Smooth muscle cell (in vitro differentiated cells): ENCODE measurements around the gene GMCL2. TPM values are rescaled to one million over a fixed set of nuclear protein-coding genes. Genes with fewer than 3 reads are reported as not detected.

Experiments
- DNase-seq: peaks from one replicate; lab custom pipeline; 2025; ENCODE audit not compliant: unreplicated experiment; lab: John Stamatoyannopoulos, UW
- H2AFZ ChIP-seq: fragments of 200-600 bp; sonication (generic); 2 replicates; pipeline ENCODE4 v1.6.0; 2016; ENCODE audit warnings: antibody characterized with exemption, low read depth, mild to moderate bottlenecking
- H3F3A ChIP-seq: fragments of 200-600 bp; sonication (generic); 2 replicates; pipeline ENCODE4 v1.6.0; 2017; ENCODE audit warnings: antibody characterized with exemption, low read depth
- H3K27ac ChIP-seq: fragments of 200-600 bp; sonication (generic); 2 replicates; pipeline ENCODE4 v1.5.1; 2016; ENCODE audit warnings: low read depth, mild to moderate bottlenecking
- H3K27me3 ChIP-seq: fragments of 200-600 bp; sonication (generic); 2 replicates; pipeline ENCODE4 v1.6.1; 2016; ENCODE audit warnings: low read depth, mild to moderate bottlenecking
- H3K36me3 ChIP-seq: fragments of 200-600 bp; sonication (generic); 2 replicates; pipeline ENCODE4 v1.5.1; 2016; ENCODE audit warnings: low read depth
- H3K4me1 ChIP-seq: fragments of 200-600 bp; sonication (generic); 2 replicates; pipeline ENCODE4 v1.5.1; 2016; ENCODE audit warnings: low read depth
- H3K4me2 ChIP-seq: fragments of 200-600 bp; sonication (generic); 2 replicates; pipeline ENCODE4 v1.6.0; 2016; ENCODE audit warnings: mild to moderate bottlenecking
- H3K4me3 ChIP-seq: fragments of 200-600 bp; sonication (generic); 2 replicates; pipeline ENCODE4 v1.5.1; 2016; ENCODE audit warnings: mild to moderate bottlenecking
- H3K79me2 ChIP-seq: fragments of 200-600 bp; sonication (generic); 2 replicates; pipeline ENCODE4 v1.6.0; 2016; ENCODE audit warnings: low read depth, mild to moderate bottlenecking
- H3K9ac ChIP-seq: fragments of 200-600 bp; sonication (generic); 2 replicates; pipeline ENCODE4 v1.6.0; 2016; ENCODE audit warnings: low read depth
- H3K9me3 ChIP-seq: fragments of 200-600 bp; sonication (generic); replicated peaks from 2 replicates; pipeline ENCODE4 v1.5.1; 2016; ENCODE audit warnings: low read depth
- H4K20me1 ChIP-seq: fragments of 200-600 bp; sonication (generic); 2 replicates; pipeline ENCODE4 v1.6.0; 2016; ENCODE audit warnings: low read depth
- CTCF ChIP-seq: fragments of 200-600 bp; sonication (generic); IDR thresholded peaks from 2 replicates; pipeline ENCODE4 v1.5.1; 2017; ENCODE audit warnings: borderline replicate concordance, mild to moderate bottlenecking, antibody characterized with exemption; ENCODE audit not compliant: insufficient read depth, poor library complexity, severe bottlenecking
- WGBS: methylation state at CpG from one replicate; pipeline ENCODE4 v1.1.7; 2016; ENCODE audit warnings: low lambda C conversion rate; 5-methylcytosine and 5-hydroxymethylcytosine counted together
- polyA plus RNA-seq: library from polyadenylated mRNA; unstranded; fragments of >200 nt; fragmentation: Nextera tagmentation; extraction: Ambion mirVana; gene quantifications from 2 replicates; pipeline ENCODE4 v1.2.1, GENCODE V29; 2016
- total RNA-seq: library from RNA; depleted of rRNA; stranded (reverse); fragments of >200 nt; gene quantifications from 2 replicates; pipeline ENCODE4 v1.2.3, GENCODE V29; 2014

Gene GMCL2
- total and polyA plus RNA-seq, 2 experiments from 2014 or later: 0.22 TPM; not detected in 1

GRCh38 chr5:178180141-178180863 lies 6.9 kb downstream of the GMCL2 start:
- Histone ChIP-seq H3K27ac (no peak overlapping the region), H3F3A (no peaks in the 10 kb centered on the region), H4K20me1 (no peaks in the 10 kb centered on the region), H3K4me1 (no peaks in the 10 kb centered on the region), H3K36me3 (no peaks in the 10 kb centered on the region), H2AFZ (no peak overlapping the region), H3K79me2 (no peaks in the 10 kb centered on the region), H3K27me3 (no peaks in the 10 kb centered on the region), H3K4me2 (no peak overlapping the region), H3K4me3 (no peak overlapping the region), H3K9ac (no peak overlapping the region), H3K9me3 (no peaks in the 10 kb centered on the region)
- TF ChIP-seq CTCF: no peak
- DNase-seq: no peak
- WGBS: 18% methylated on average over 9 of the region's 9 CpGs

- no peak for DNase-seq
- no peak overlapping the region for H3K4me2 ChIP-seq
- 83% methylated on average over 8 of the region's 8 CpGs for WGBS
- H3K4me3 ChIP-seq: no peak overlapping the region
- H2AFZ ChIP-seq: no peak overlapping the region
- no peaks in the 10 kb centered on the region for H3K4me1 ChIP-seq
- H3K9ac ChIP-seq: no peak overlapping the region
- no peak overlapping the region for H3K27ac ChIP-seq
- no peaks in the 10 kb centered on the region for H4K20me1 ChIP-seq
- H3K79me2 ChIP-seq: no peaks in the 10 kb centered on the region
- H3F3A ChIP-seq: no peaks in the 10 kb centered on the region
- no peaks in the 10 kb centered on the region for H3K27me3 ChIP-seq
- no peaks in the 10 kb centered on the region for H3K9me3 ChIP-seq
- no peaks in the 10 kb centered on the region for H3K36me3 ChIP-seq
- no peak for TF ChIP-seq CTCF
Measured at GRCh38 chr5:178177569-178177968, 9.6 kb downstream of the GMCL2 start.

- Histone ChIP-seq H2AFZ (no peak overlapping the region), H3K4me1 (no peaks in the 10 kb centered on the region), H3K27me3 (no peaks in the 10 kb centered on the region), H3F3A (no peaks in the 10 kb centered on the region), H3K4me2 (no peak overlapping the region), H3K27ac (no peak overlapping the region), H3K9me3 (no peaks in the 10 kb centered on the region), H3K4me3 (no peak overlapping the region), H3K9ac (no peak overlapping the region), H3K79me2 (no peaks in the 10 kb centered on the region), H4K20me1 (no peaks in the 10 kb centered on the region), H3K36me3 (no peaks in the 10 kb centered on the region)
- WGBS: 89% methylated on average over 6 of the region's 6 CpGs
- no peak for DNase-seq
- no peak for TF ChIP-seq CTCF
Measured at GRCh38 chr5:178176791-178177190, 10.4 kb downstream of the GMCL2 start.

GRCh38 chr5:178174456-178174855 lies 12.7 kb downstream of the GMCL2 start:
- Histone ChIP-seq H2AFZ (no peak overlapping the region), H3K36me3 (no peaks in the 10 kb centered on the region), H3K9me3 (no peaks in the 10 kb centered on the region), H3K4me3 (no peak overlapping the region), H3K27me3 (no peaks in the 10 kb centered on the region), H3K9ac (no peak overlapping the region), H3K4me2 (no peak overlapping the region), H3K79me2 (no peaks in the 10 kb centered on the region), H4K20me1 (no peaks in the 10 kb centered on the region), H3F3A (no peaks in the 10 kb centered on the region), H3K27ac (no peak overlapping the region), H3K4me1 (no peaks in the 10 kb centered on the region)
- no peak for TF ChIP-seq CTCF
- DNase-seq: no peak
- WGBS: 91% methylated on average over 3 of the region's 3 CpGs
